Transverse colon (tissue), 4 donors: Measurements from ENCODE around the gene MAP4. TPM values are rescaled to one million over a fixed set of nuclear protein-coding genes. Genes with fewer than 3 reads are reported as not detected.

Experiments
- DNase-seq: peaks from one replicate; pipeline ENCODE4 v3.0.0-alpha.2; 2019
- H3K27ac ChIP-seq, 4 donors: fragments of 200-600 bp; sonication (generic); 2 replicates each; pipeline ENCODE4 v1.5.1; 2016 to 2018; ENCODE audit warnings: inconsistent platforms in 4 of 4
- H3K27me3 ChIP-seq: fragments of 200-600 bp; sonication (generic); 2 replicates; pipeline ENCODE4 v1.5.1; 2017; ENCODE audit warnings: inconsistent platforms
- H3K36me3 ChIP-seq, 4 donors: fragments of 200-600 bp; sonication (generic); 2 replicates each; pipeline ENCODE4 v1.5.1; 2017 to 2019; ENCODE audit warnings: inconsistent platforms in 4 of 4
- H3K4me1 ChIP-seq, 4 donors: fragments of 200-600 bp; sonication (generic); 2 replicates each; pipeline ENCODE4 v1.5.1; 2017 to 2020; ENCODE audit warnings: inconsistent platforms in 4 of 4
- H3K4me3 ChIP-seq, 4 donors: fragments of 200-600 bp; sonication (generic); 1 replicate in 1 of 4; 2 replicates in 3 of 4; pipeline versions ENCODE4 v1.5.1 to v1.6.1; 2017 to 2019; ENCODE audit warnings: inconsistent platforms in 4 of 4
- H3K9me3 ChIP-seq, 2 donors: fragments of 200-600 bp; sonication (generic); 2 replicates each; pipeline ENCODE4 v1.5.1; 2017 to 2019; ENCODE audit warnings: inconsistent platforms in 2 of 2
- EP300 ChIP-seq: sonication (generic); formaldehyde crosslinking; IDR thresholded peaks from one replicate; pipeline ENCODE4 v1.6.1; 2017; ENCODE audit warnings: antibody characterized with exemption, low read depth
- POLR2A ChIP-seq: fragments of 450-650 bp; IDR thresholded peaks from one replicate; pipeline ENCODE4 v1.6.1; 2016; ENCODE audit warnings: antibody characterized with exemption, mild to moderate bottlenecking, moderate library complexity
- POLR2AphosphoS5 ChIP-seq, 3 donors: sonication (generic); formaldehyde crosslinking; IDR thresholded peaks; one replicate each; pipeline ENCODE4 v1.6.1; 2016; ENCODE audit warnings: antibody characterized with exemption in 3 of 3
- WGBS, 2 donors: methylation state at CpG; one replicate each; pipeline ENCODE4 v1.1.5; 2018; ENCODE audit warnings: low coverage in 1 of 2; 5-methylcytosine and 5-hydroxymethylcytosine counted together
- in situ Hi-C, 4 donors: fragments of 200-750 bp; cut with MboI; loops; one replicate each; pipeline versions ENCODE4 v1.15.0 to v1.15.1; 2017; ENCODE audit warnings: low sequenced_read_pairs in 3 of 4, low pct_ligation_motif_present in 1 of 4, low pct_unique_long_range_greater_than_20kb in 1 of 4
- intact Hi-C: fragments of 100-400 bp; cut with DNase I; formaldehyde crosslinking; loops from one replicate; pipeline ENCODE4 v1.15.1; 2023; ENCODE audit warnings: low total_unique reads
- total RNA-seq, 4 donors: library from RNA; depleted of rRNA; stranded (reverse); fragments of >200 nt; gene quantifications; one replicate each; pipeline ENCODE4 v1.1.0, GENCODE V29; 2016
- TF ChIP-seq, protein P1 (sequence below), 5 experiments: fragments of 200-600 bp in 3 of 5; fragments of 450-650 bp in 2 of 5; sonication (generic) in 3 of 5; IDR thresholded peaks; 1 replicate in 2 of 5; 2 replicates in 3 of 5; pipeline ENCODE4 v1.5.1; 2016 to 2017; ENCODE audit warnings: antibody characterized with exemption in 5 of 5, inconsistent platforms in 3 of 5, mild to moderate bottlenecking in 2 of 5, moderate library complexity in 1 of 5

The MAP4 gene
- total RNA-seq, 4 donors from 2014 or later: 68.8 to 148 (median 82.9) TPM

DNA sequence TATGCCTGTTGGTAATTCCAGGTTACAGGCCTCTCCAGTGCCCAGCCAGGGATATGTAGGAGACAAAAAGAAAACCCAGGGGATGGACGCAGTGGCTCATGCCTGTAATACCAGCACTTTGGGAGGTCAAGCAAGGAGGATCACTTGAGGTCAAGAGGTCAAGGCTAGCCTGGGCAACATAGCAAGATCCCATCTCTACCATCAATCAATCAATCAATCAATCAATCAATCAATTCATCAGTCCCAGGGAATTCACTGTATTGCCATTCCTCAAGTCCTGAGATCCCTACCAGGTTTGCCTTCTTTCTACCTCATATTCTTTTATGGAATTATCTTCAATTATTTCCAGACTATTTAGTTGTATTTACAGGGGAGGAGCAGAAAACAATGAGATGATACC, 131.0 kb downstream of the MAP4 start:
- H3K4me1 ChIP-seq: peaks cover 0 to 7% (median under 1%) of the 10 kb centered on the region in 4 donors
- H3K27me3 ChIP-seq: no peaks in the 10 kb centered on the region
- 96% methylated on average over 1 of the region's 1 CpG; no CpG with 5 or more reads in 1 of the 2 donors for WGBS, 2 donors
- H3K4me3 ChIP-seq: no peak overlapping the region
- in situ Hi-C loops: no loop called here
- DNase-seq: no peak
- intact Hi-C loops: no loop called here
- TF ChIP-seq, protein P1, sequence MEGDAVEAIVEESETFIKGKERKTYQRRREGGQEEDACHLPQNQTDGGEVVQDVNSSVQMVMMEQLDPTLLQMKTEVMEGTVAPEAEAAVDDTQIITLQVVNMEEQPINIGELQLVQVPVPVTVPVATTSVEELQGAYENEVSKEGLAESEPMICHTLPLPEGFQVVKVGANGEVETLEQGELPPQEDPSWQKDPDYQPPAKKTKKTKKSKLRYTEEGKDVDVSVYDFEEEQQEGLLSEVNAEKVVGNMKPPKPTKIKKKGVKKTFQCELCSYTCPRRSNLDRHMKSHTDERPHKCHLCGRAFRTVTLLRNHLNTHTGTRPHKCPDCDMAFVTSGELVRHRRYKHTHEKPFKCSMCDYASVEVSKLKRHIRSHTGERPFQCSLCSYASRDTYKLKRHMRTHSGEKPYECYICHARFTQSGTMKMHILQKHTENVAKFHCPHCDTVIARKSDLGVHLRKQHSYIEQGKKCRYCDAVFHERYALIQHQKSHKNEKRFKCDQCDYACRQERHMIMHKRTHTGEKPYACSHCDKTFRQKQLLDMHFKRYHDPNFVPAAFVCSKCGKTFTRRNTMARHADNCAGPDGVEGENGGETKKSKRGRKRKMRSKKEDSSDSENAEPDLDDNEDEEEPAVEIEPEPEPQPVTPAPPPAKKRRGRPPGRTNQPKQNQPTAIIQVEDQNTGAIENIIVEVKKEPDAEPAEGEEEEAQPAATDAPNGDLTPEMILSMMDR (IDR thresholded peaks at IDR 0.05): no peak
- TF ChIP-seq POLR2A (no peak), POLR2AphosphoS5 (IDR thresholded peaks at IDR 0.05) (no peak), EP300 (no peak)
- H3K36me3 ChIP-seq: peaks cover 0 to 4% (median 0%) of the 10 kb centered on the region in 4 donors
- H3K9me3 ChIP-seq: no peaks in the 10 kb centered on the region
- no peak overlapping the region for H3K27ac ChIP-seq

DNA sequence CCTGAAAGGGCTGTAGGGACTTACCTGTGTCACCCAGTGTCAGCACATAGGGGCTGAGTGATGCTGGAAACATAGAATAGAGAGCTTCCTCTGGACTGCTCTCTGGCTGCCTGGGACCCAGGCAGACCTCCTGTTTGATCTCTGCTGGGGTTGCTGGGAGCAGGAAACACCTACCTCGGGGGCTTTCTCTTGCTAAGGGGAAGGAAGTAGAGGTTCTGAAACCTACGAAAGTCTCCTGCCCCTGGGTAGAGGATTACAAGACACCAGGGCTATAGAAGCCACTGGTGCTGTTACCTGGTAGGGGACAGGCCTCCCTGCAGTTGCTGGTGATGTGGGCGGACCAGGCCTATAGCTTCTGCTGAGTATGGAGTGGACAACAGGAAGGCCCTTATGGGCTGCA, 131.6 kb downstream of the MAP4 start:
- TF ChIP-seq POLR2A: no peak
- in situ Hi-C loops: no loop called here
- peaks cover 0 to 1% (median 0%) of the 10 kb centered on the region in 4 donors for H3K4me1 ChIP-seq
- no peak overlapping the region for H3K27ac ChIP-seq
- DNase-seq: no peak
- WGBS, 2 donors: 75% methylated on average over 3 of the region's 3 CpGs; no CpG with 5 or more reads in 1 of the 2 donors
- intact Hi-C loops: no loop called here
- no peak overlapping the region for H3K4me3 ChIP-seq
- H3K27me3 ChIP-seq: no peaks in the 10 kb centered on the region
- peaks cover 0 to 4% (median 0%) of the 10 kb centered on the region in 4 donors for H3K36me3 ChIP-seq
- H3K9me3 ChIP-seq: no peaks in the 10 kb centered on the region

DNA sequence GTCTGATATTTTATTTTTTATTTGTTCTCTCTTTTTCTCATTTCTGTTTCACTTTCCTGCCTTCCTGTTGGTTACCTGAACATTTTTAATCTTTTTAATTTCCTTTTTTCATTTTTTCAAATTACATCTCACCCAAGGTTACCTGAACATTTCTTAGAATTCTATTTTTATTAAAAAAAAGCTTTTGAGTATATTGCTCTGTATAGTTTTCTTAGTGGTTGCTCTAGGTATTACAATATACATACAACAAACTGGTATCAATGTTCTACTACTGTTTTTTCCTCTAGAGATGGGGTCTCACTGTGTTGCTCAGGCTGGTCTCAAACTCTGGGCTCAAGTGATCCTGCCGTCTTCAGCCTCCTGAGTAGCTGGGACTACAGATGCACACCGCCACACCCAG, 133.9 kb downstream of the MAP4 start:
- 94 to 98% methylated on average over 2 of the region's 2 CpGs for WGBS, 2 donors
- no peak overlapping the region for H3K27ac ChIP-seq
- no peak overlapping the region for H3K4me3 ChIP-seq
- intact Hi-C loops (no loop called here), in situ Hi-C loops (no loop called here)
- H3K36me3 ChIP-seq: no peaks in the 10 kb centered on the region
- H3K27me3 ChIP-seq: no peaks in the 10 kb centered on the region
- no peaks in the 10 kb centered on the region for H3K4me1 ChIP-seq
- DNase-seq: no peak
- H3K9me3 ChIP-seq: no peaks in the 10 kb centered on the region
- TF ChIP-seq, protein P1 (IDR thresholded peaks at IDR 0.05): peak in 1 of 5 experiments; percentile 21
- no peak for TF ChIP-seq POLR2AphosphoS5 (IDR thresholded peaks at IDR 0.05)

DNA sequence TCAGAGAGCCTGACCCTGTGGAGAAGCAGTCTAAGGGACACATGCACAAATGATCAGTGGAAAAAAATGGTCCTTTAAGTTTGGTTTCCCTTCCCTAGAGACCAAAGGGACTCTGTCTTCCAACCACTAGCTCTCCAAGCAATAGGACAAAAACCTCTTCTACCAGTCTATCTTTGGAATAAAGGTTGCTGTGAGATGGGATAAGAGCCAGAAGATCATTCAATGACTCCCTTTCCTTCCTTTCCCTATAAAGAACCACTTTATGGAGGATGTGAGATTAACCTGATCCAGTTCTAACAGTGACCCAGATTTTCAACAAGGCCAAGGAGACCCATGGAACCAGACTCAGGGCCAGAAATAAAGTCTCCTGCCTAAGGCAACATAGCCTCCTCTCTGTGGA, 138.5 kb downstream of the MAP4 start:
- intact Hi-C loops (no loop called here), in situ Hi-C loops (no loop called here)
- Histone ChIP-seq H3K9me3 (no peaks in the 10 kb centered on the region), H3K27ac (no peak overlapping the region), H3K27me3 (no peaks in the 10 kb centered on the region), H3K4me3 (no peak overlapping the region), H3K4me1 (no peaks in the 10 kb centered on the region), H3K36me3 (peaks cover 0 to 17% (median 5%) of the 10 kb centered on the region in 4 donors)
- TF ChIP-seq EP300 (no peak), POLR2AphosphoS5 (IDR thresholded peaks at IDR 0.05) (no peak), POLR2A (no peak)
- TF ChIP-seq, protein P1 (IDR thresholded peaks at IDR 0.05): no peak
- no peak for DNase-seq

DNA sequence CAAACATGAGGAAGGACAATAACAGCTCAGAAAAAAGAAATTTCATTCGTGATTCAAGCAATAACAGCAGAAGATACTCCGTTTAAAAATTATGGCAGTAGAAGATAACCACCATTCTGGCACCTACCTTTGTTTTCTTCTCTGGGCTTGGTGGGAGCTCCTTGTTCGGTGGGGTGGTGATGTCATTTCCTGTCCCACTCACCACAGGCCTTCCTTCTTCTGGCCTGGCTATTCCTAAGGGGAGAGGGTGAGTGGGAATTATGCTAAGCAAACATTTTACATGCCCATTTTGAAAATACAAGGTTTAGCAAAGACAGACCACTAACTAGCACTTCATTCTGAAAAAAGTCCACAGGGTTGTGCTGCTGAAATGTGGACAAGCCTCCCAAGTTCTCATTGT, 138.9 kb downstream of the MAP4 start:
- Histone ChIP-seq H3K36me3 (peaks cover 0 to 17% (median 5%) of the 10 kb centered on the region in 4 donors), H3K4me3 (no peak overlapping the region), H3K9me3 (no peaks in the 10 kb centered on the region), H3K27ac (no peak overlapping the region), H3K4me1 (no peaks in the 10 kb centered on the region), H3K27me3 (no peaks in the 10 kb centered on the region)
- intact Hi-C loops: no loop called here
- in situ Hi-C loops: no loop called here
- no peak for TF ChIP-seq POLR2A
- TF ChIP-seq, protein P1 (IDR thresholded peaks at IDR 0.05): no peak
- no peak for TF ChIP-seq EP300
- no peak for TF ChIP-seq POLR2AphosphoS5 (IDR thresholded peaks at IDR 0.05)
- WGBS, 2 donors: 82 to 92% methylated on average over 2 to 3 of the region's 3 CpGs
- no peak for DNase-seq
